ENCODE results near the gene GRK1. TPM values are rescaled to one million over a fixed set of nuclear protein-coding genes. Genes with fewer than 3 reads are reported as not detected.

The GRK1 gene
- polyA plus RNA-seq, 2 donors = not detected

DNA sequence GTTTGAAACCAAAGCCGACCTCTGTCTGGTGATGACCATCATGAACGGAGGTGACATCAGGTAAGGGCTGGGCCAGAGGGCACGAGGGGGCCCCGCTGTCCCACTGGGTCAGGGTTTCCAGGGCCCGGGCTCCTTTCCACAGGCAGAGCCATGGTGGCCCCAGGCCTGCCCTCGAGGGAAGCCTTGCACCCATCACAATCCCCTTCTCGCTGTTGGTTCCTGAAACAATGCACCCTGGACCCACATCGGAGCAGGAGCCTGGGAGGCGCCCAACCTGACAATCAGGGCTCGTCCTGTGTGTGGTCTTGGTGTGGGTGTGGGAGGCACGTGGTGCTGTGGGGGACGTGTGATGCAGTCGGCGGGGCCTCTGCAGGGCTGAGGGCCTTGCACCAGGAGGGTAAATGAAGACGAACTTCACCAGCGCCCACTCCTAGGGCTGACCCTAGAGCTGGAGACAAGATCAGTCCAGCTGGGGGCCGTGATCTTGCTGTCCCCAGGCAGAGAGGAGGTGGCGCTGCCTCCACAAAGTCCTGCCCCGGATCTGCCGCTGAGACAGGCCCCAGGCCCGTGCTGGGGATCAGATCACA, 2.8 kb downstream of the GRK1 start:
- H3K4me3 ChIP-seq (ENCODE audit: low read depth in 1 of 2, low read length in 2 of 2) = no peak overlapping the region
- WGBS, 2 donors = 82 to 85% methylated on average over 21 of the region's 21 CpGs
- peaks cover 0 to 6% of the 10 kb centered on the region in 2 donors for H3K4me1 ChIP-seq (ENCODE audit: control insufficient read depth in 2 of 2, insufficient read depth in 2 of 2, low read length in 1 of 2)
- H3K27ac ChIP-seq (ENCODE audit: low read depth in 2 of 2, low read length in 1 of 2) = no peak overlapping the region
- no peaks in the 10 kb centered on the region for H3K9me3 ChIP-seq (ENCODE audit: control insufficient read depth in 2 of 2, insufficient read depth in 1 of 2, low read depth in 1 of 2, low read length in 1 of 2)
- H3K36me3 ChIP-seq (ENCODE audit: control insufficient read depth in 2 of 2, insufficient read depth in 2 of 2, low read length in 1 of 2) = no peaks in the 10 kb centered on the region
- no peaks in the 10 kb centered on the region for H3K27me3 ChIP-seq (ENCODE audit: control insufficient read depth in 1 of 2, insufficient read depth in 2 of 2, low read length in 2 of 2)

DNA sequence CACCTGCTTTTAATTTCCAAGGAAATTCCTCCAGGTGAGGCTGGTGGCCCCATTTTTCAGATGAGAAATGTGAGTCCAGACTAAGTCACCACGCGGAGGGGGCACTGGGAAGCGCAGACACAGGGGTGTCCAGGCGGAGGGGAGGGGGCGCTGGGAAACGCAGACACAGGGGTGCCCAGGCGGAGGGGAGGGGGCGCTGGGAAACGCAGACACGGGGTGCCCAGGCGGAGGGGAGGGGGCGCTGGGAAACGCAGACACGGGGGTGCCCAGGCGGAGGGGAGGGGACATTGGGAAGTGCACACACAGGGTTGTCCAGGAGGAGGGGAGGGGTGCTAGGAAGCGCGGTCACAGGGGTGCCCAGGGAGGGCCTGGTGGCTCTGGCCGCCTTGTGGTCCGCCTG, 3.5 kb downstream of the GRK1 start:
- no peak overlapping the region for H3K4me3 ChIP-seq (ENCODE audit: low read depth in 1 of 2, low read length in 2 of 2)
- H3K27me3 ChIP-seq (ENCODE audit: control insufficient read depth in 1 of 2, insufficient read depth in 2 of 2, low read length in 2 of 2) = no peaks in the 10 kb centered on the region
- no peak overlapping the region for H3K27ac ChIP-seq (ENCODE audit: low read depth in 2 of 2, low read length in 1 of 2)
- H3K9me3 ChIP-seq (ENCODE audit: control insufficient read depth in 2 of 2, insufficient read depth in 1 of 2, low read depth in 1 of 2, low read length in 1 of 2) = no peaks in the 10 kb centered on the region
- peaks cover 0 to 1% of the 10 kb centered on the region in 2 donors for H3K4me1 ChIP-seq (ENCODE audit: control insufficient read depth in 2 of 2, insufficient read depth in 2 of 2, low read length in 1 of 2)
- WGBS, 2 donors = 90 to 92% methylated on average over 15 to 19 of the region's 19 CpGs
- H3K36me3 ChIP-seq (ENCODE audit: control insufficient read depth in 2 of 2, insufficient read depth in 2 of 2, low read length in 1 of 2) = no peaks in the 10 kb centered on the region

DNA sequence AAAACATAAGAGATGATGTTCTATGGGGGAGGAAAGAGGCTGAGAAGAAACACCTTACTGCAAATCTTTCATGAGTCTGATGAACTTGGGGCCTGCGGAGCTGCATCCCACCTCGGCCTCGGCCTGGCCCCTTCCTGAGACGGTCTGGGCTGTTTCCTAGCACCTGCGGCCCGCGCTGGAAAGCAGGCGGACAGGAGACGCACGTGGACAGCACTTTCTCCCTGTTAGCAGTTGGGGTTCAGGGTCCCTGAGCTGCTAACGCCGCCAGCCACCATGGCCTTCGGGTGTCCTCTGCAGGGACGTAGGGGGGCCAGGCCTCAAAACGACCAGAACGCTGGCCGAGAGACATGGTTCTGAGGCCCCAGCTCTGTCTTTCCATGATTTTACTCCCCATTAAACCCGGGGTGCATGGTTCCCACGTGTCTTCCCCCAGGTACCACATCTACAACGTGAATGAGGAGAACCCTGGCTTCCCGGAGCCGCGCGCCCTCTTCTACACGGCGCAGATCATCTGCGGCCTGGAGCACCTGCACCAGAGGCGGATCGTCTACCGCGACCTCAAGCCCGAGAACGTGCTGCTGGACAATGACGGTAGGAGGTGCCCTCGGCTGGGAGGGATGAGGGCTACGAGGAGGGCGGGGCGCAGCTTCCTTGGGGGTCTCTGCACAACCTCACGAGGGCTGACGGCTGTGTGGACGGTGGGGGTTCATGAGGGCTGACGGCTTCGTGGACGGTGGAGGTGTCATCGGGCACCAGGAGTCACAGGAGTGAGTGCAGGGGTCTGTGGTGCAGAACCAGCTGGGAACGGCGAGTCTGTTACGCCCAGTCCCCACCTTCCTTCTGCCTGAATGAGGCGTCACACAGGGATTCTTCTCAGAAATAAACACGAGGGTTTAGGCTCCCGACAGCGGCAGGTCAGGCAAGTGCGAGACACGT, 4.3 kb downstream of the GRK1 start:
- 93 to 94% methylated on average over 54 of the region's 54 CpGs for WGBS, 2 donors
- Histone ChIP-seq H3K9me3 (ENCODE audit: control insufficient read depth in 2 of 2, insufficient read depth in 1 of 2, low read depth in 1 of 2, low read length in 1 of 2) (no peaks in the 10 kb centered on the region), H3K27me3 (ENCODE audit: control insufficient read depth in 1 of 2, insufficient read depth in 2 of 2, low read length in 2 of 2) (no peaks in the 10 kb centered on the region), H3K36me3 (ENCODE audit: control insufficient read depth in 2 of 2, insufficient read depth in 2 of 2, low read length in 1 of 2) (no peaks in the 10 kb centered on the region), H3K4me3 (ENCODE audit: low read depth in 1 of 2, low read length in 2 of 2) (no peak overlapping the region), H3K27ac (ENCODE audit: low read depth in 2 of 2, low read length in 1 of 2) (no peak overlapping the region), H3K4me1 (ENCODE audit: control insufficient read depth in 2 of 2, insufficient read depth in 2 of 2, low read length in 1 of 2) (no peaks in the 10 kb centered on the region)

DNA sequence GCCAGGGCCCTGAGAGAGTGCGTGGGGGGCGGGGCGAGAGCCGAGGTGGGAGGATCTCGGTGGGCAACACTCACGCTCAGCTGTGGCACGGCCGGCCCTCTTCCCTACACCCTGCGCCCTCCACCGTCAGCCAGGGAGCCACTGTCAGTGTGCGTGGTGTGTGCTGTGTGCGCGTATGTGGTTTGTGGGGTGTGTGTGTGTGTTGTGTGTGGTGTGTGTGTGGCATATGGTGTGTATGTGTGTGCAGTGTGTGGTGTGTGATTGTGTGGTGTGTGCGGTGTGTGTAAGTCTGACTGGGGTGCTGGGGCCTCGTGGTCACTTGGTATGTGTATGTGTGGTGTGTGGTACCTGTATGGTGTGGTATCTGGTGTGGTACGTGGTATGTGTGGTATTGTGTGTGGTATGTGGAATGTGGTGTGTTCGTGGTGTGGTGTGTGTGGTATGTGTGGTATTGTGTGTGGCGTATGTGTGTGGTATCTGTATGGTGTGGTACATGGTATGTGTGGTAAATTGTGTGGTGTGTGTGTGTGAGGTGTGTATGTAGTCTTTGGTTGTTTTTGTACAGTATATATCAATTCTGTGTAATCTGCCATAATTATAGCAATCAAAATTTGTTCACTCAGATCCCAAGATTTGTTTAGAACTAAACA, 5.1 kb downstream of the GRK1 start:
- H3K4me1 ChIP-seq (ENCODE audit: control insufficient read depth in 2 of 2, insufficient read depth in 2 of 2, low read length in 1 of 2) = no peaks in the 10 kb centered on the region
- H3K27me3 ChIP-seq (ENCODE audit: control insufficient read depth in 1 of 2, insufficient read depth in 2 of 2, low read length in 2 of 2) = no peaks in the 10 kb centered on the region
- no peak overlapping the region for H3K4me3 ChIP-seq (ENCODE audit: low read depth in 1 of 2, low read length in 2 of 2)
- WGBS, 2 donors = 86 to 87% methylated on average over 18 of the region's 18 CpGs
- no peaks in the 10 kb centered on the region for H3K9me3 ChIP-seq (ENCODE audit: control insufficient read depth in 2 of 2, insufficient read depth in 1 of 2, low read depth in 1 of 2, low read length in 1 of 2)
- H3K27ac ChIP-seq (ENCODE audit: low read depth in 2 of 2, low read length in 1 of 2) = no peak overlapping the region
- H3K36me3 ChIP-seq (ENCODE audit: control insufficient read depth in 2 of 2, insufficient read depth in 2 of 2, low read length in 1 of 2) = no peaks in the 10 kb centered on the region

DNA sequence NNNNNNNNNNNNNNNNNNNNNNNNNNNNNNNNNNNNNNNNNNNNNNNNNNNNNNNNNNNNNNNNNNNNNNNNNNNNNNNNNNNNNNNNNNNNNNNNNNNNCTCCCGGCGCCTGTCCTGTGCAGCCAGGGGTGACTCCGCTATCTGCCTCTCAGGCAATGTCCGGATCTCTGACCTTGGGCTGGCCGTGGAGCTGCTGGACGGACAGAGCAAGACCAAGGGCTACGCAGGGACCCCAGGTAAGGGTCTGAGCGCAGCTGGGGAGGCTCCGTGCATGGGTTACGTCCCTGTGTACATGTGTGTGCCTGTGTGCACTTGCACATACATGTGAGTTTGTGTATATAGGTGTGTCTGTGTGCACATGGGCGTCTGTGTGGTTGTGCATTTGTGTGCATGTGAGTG, 55.9 kb downstream of the GRK1 start:
- peaks cover 0 to 8% of the 10 kb centered on the region in 2 donors for H3K9me3 ChIP-seq (ENCODE audit: control insufficient read depth in 2 of 2, insufficient read depth in 1 of 2, low read depth in 1 of 2, low read length in 1 of 2)
- H3K4me3 ChIP-seq (ENCODE audit: low read depth in 1 of 2, low read length in 2 of 2) = no peak overlapping the region
- H3K36me3 ChIP-seq (ENCODE audit: control insufficient read depth in 2 of 2, insufficient read depth in 2 of 2, low read length in 1 of 2) = no peaks in the 10 kb centered on the region
- peaks cover 0 to 2% of the 10 kb centered on the region in 2 donors for H3K4me1 ChIP-seq (ENCODE audit: control insufficient read depth in 2 of 2, insufficient read depth in 2 of 2, low read length in 1 of 2)
- whole genome bisulfite sequencing, 2 donors = 56 to 63% methylated on average over 9 of the region's 11 CpGs
- H3K27ac ChIP-seq (ENCODE audit: low read depth in 2 of 2, low read length in 1 of 2) = no peak overlapping the region
- no peaks in the 10 kb centered on the region for H3K27me3 ChIP-seq (ENCODE audit: control insufficient read depth in 1 of 2, insufficient read depth in 2 of 2, low read length in 2 of 2)

DNA sequence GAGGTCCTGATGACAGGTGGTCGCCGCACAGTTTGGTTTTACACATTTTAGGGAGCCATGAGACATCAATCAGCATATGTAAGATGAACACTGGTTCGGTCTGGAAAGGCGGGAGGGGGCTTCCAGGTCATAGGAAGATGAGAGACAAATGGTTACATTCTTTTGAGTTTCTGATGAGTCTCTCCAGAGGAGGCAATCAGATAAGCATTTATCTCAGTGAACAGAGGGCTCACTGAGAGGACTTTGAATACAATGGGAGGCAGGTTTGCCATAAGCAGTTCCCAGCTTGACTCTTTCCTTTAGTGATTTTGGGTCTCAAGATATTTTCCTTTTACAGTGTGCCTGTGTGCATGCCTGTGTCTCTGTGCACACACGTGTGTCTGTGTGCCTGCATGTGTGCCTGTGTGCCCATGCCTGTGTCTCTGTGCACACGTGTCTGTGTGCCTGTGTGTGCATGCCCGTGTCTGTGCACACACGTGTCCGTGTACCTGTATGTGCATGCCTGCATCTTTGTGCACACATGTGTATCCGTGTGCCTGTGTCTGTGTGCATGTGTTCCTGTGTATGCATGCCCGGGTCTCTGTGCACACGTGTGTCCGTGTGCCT, 56.5 kb downstream of the GRK1 start:
- Histone ChIP-seq H3K27ac (ENCODE audit: low read depth in 2 of 2, low read length in 1 of 2) (no peak overlapping the region), H3K27me3 (ENCODE audit: control insufficient read depth in 1 of 2, insufficient read depth in 2 of 2, low read length in 2 of 2) (no peaks in the 10 kb centered on the region), H3K4me3 (ENCODE audit: low read depth in 1 of 2, low read length in 2 of 2) (no peak overlapping the region), H3K9me3 (ENCODE audit: control insufficient read depth in 2 of 2, insufficient read depth in 1 of 2, low read depth in 1 of 2, low read length in 1 of 2) (peaks cover 0 to 8% of the 10 kb centered on the region in 2 donors), H3K4me1 (ENCODE audit: control insufficient read depth in 2 of 2, insufficient read depth in 2 of 2, low read length in 1 of 2) (peaks cover 0 to 2% of the 10 kb centered on the region in 2 donors), H3K36me3 (ENCODE audit: control insufficient read depth in 2 of 2, insufficient read depth in 2 of 2, low read length in 1 of 2) (no peaks in the 10 kb centered on the region)
- 72 to 76% methylated on average over 13 of the region's 13 CpGs for WGBS, 2 donors

DNA sequence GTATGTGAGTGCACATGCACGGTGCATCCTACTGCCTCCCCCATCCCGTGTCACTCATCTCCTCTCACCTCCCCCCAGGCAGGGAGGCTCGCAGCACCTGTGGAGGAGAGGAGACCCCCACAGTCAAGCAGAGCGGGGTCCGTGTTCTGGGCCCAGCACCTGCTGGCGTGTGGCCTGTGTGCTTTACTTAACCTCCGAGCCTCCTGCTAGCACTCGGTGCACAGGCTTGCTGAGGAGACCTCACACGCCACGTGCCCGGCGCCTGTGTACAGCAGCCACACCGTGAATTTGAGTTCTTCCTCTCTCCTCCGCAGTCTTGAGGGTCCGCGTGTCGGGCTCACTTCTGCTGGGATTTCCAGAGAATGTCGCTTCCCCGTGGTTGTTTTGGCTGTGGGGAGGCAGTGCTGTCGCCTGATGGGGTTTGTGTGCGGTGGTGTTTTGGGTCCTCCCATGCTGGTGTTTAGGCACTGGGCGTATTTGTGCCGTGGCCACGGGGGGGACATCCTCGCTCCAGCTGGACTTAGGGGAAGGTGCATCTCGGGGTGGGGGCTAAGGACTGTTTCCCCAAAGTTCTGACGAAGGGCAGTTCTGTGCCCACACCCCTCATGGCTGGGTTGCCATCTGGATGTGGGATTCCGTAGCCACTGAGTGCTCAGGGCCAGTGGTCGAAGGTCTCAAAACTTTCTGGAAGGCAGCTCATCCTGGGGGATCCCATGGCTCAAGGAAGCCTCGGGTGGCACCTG, 57.2 kb downstream of the GRK1 start:
- H3K9me3 ChIP-seq (ENCODE audit: control insufficient read depth in 2 of 2, insufficient read depth in 1 of 2, low read depth in 1 of 2, low read length in 1 of 2) = peaks cover 0 to 8% of the 10 kb centered on the region in 2 donors
- peaks cover 0 to 2% of the 10 kb centered on the region in 2 donors for H3K4me1 ChIP-seq (ENCODE audit: control insufficient read depth in 2 of 2, insufficient read depth in 2 of 2, low read length in 1 of 2)
- H3K27me3 ChIP-seq (ENCODE audit: control insufficient read depth in 1 of 2, insufficient read depth in 2 of 2, low read length in 2 of 2) = no peaks in the 10 kb centered on the region
- no peak overlapping the region for H3K4me3 ChIP-seq (ENCODE audit: low read depth in 1 of 2, low read length in 2 of 2)
- no peaks in the 10 kb centered on the region for H3K36me3 ChIP-seq (ENCODE audit: control insufficient read depth in 2 of 2, insufficient read depth in 2 of 2, low read length in 1 of 2)
- 75 to 78% methylated on average over 30 of the region's 30 CpGs for whole genome bisulfite sequencing, 2 donors
- peak overlapping the region in 1 of 2 donors; percentile 2 for H3K27ac ChIP-seq (ENCODE audit: low read depth in 2 of 2, low read length in 1 of 2)

DNA sequence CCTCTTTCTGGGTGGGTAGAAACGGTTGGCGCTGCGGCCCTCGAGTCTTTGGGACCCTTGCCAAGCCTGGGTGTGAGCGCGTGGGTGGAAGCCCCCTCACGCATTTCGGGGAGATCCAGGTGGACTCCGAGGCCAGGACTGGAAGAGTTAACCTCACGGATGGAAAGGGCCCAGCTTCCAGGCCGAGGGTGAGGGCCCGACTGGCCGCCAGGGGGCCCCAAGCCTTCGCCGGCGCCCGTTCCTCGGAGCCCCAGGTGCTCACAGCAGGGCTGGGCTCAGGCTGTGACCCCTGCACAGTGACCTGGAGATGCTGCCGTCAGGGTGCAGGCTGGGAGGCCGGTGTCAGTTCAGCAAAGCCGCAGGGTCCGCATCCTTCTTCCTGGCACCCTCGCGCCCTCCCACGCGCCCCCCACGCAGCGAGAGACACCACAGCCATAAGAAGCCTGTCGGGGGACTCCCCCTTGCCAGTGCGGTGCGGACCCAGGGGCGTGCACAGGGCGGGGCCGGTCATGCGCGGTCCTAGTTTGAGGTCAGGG, 57.8 kb downstream of the GRK1 start:
- WGBS, 2 donors = 3 to 5% methylated on average over 30 to 36 of the region's 36 CpGs
- H3K27me3 ChIP-seq (ENCODE audit: control insufficient read depth in 1 of 2, insufficient read depth in 2 of 2, low read length in 2 of 2) = no peaks in the 10 kb centered on the region
- H3K36me3 ChIP-seq (ENCODE audit: control insufficient read depth in 2 of 2, insufficient read depth in 2 of 2, low read length in 1 of 2) = no peaks in the 10 kb centered on the region
- H3K4me1 ChIP-seq (ENCODE audit: control insufficient read depth in 2 of 2, insufficient read depth in 2 of 2, low read length in 1 of 2) = peaks cover 0 to 2% of the 10 kb centered on the region in 2 donors
- H3K4me3 ChIP-seq (ENCODE audit: low read depth in 1 of 2, low read length in 2 of 2) = peak overlapping the region in 1 of 2 donors; percentile 24
- peaks cover 0 to 8% of the 10 kb centered on the region in 2 donors for H3K9me3 ChIP-seq (ENCODE audit: control insufficient read depth in 2 of 2, insufficient read depth in 1 of 2, low read depth in 1 of 2, low read length in 1 of 2)
- peak overlapping the region; percentile 2 to 69 for H3K27ac ChIP-seq (ENCODE audit: low read depth in 2 of 2, low read length in 1 of 2)
